ENCODE measurements around the gene IL12B. TPM values are rescaled to one million over a fixed set of nuclear protein-coding genes. Genes with fewer than 3 reads are reported as not detected.

Gene IL12B
- total RNA-seq, 2 donors from 2014 or later = not detected

Other genes with a start within 250 kb of the IL12B start
- 10 to 100 TPM in 1 of 2 donors, 1 to 10 TPM in 1; 8.2 to 13.9 TPM for gene EBF1, start 230.6 kb downstream of the IL12B start, total RNA-seq
- gene RNF145, start 120.9 kb downstream of the IL12B start, total RNA-seq = 10 to 100 TPM; 18.1 to 29.9 TPM
- gene UBLCP1, start 67.2 kb downstream of the IL12B start, total RNA-seq = 10 to 100 TPM; 13.2 to 14.1 TPM

All from right atrium auricular region (tissue), 2 donors.